WTC11 (cell line): Measurements from ENCODE around the gene OGG1. TPM values are rescaled to one million over a fixed set of nuclear protein-coding genes. Genes with fewer than 3 reads are reported as not detected.
A peak's percentile ranks its signal among the peaks of the same experiment; 100 is the strongest.

ENCODE experiments used
- ELF4 ChIP-seq: sonication (generic); formaldehyde crosslinking; IDR thresholded peaks from 2 replicates; pipeline ENCODE4 v1.8.1; 2022; ENCODE audit warnings: low read depth, mild to moderate bottlenecking, moderate library complexity, missing genetic modification reagents
- ESRRA ChIP-seq: sonication (generic); formaldehyde crosslinking; IDR thresholded peaks from 2 replicates; pipeline ENCODE4 v1.8.1; 2022; ENCODE audit warnings: mild to moderate bottlenecking, missing genetic modification reagents, borderline replicate concordance
- MYBL2 ChIP-seq: sonication (generic); formaldehyde crosslinking; IDR thresholded peaks from 2 replicates; pipeline ENCODE4 v1.8.1; 2023; ENCODE audit warnings: mild to moderate bottlenecking, moderate library complexity, missing genetic modification reagents
- RELA ChIP-seq: sonication (generic); formaldehyde crosslinking; IDR thresholded peaks from 2 replicates; pipeline ENCODE4 v1.8.1; 2022; ENCODE audit warnings: missing genetic modification reagents, mild to moderate bottlenecking, borderline replicate concordance
- SMAD3 ChIP-seq: sonication (generic); formaldehyde crosslinking; IDR thresholded peaks from 2 replicates; pipeline ENCODE4 v1.8.0; 2022; ENCODE audit warnings: missing genetic modification reagents, mild to moderate bottlenecking, borderline replicate concordance
- ZBTB21 ChIP-seq: sonication (generic); formaldehyde crosslinking; IDR thresholded peaks from 2 replicates; pipeline ENCODE4 v1.8.1; 2023; ENCODE audit warnings: mild to moderate bottlenecking, missing genetic modification reagents, borderline replicate concordance
- ZNF423 ChIP-seq: fragments of 250-450 bp; sonication (Bioruptor Pico); IDR thresholded peaks from 2 replicates; pipeline ENCODE4 v2.1.2; 2022; ENCODE audit warnings: mild to moderate bottlenecking, moderate library complexity
- total RNA-seq: library from RNA; stranded (reverse); gene quantifications from 3 replicates; pipeline ENCODE4 v1.2.3, GENCODE V29; 2021
- TF ChIP-seq, protein P1 (sequence below): sonication (generic); formaldehyde crosslinking; IDR thresholded peaks from 2 replicates; pipeline ENCODE4 v1.8.1; 2023; ENCODE audit warnings: mild to moderate bottlenecking, moderate library complexity, missing genetic modification reagents
- TF ChIP-seq, protein P2 (sequence below): sonication (generic); formaldehyde crosslinking; IDR thresholded peaks from 2 replicates; pipeline ENCODE4 v1.8.1; 2023; ENCODE audit warnings: mild to moderate bottlenecking, missing genetic modification reagents, moderate library complexity
- TF ChIP-seq, protein P3 (sequence below): fragments of 250-450 bp; sonication (Bioruptor Pico); IDR thresholded peaks from 2 replicates; pipeline ENCODE4 v1.8.0; 2021; ENCODE audit warnings: mild to moderate bottlenecking
- TF ChIP-seq, protein P4 (sequence below): sonication (generic); formaldehyde crosslinking; IDR thresholded peaks from 2 replicates; pipeline ENCODE4 v1.8.0; 2022; ENCODE audit warnings: mild to moderate bottlenecking, missing genetic modification reagents
- TF ChIP-seq, protein P5 (sequence below): fragments of 250-450 bp; sonication (Bioruptor Pico); IDR thresholded peaks from 2 replicates; pipeline ENCODE4 v1.9.0; 2021; ENCODE audit warnings: mild to moderate bottlenecking
- TF ChIP-seq, protein P6 (sequence below): fragments of 250-450 bp; sonication (Bioruptor Pico); IDR thresholded peaks from 2 replicates; pipeline ENCODE4 v1.9.0; 2021; ENCODE audit warnings: mild to moderate bottlenecking, borderline replicate concordance
- TF ChIP-seq, protein P7 (sequence below): sonication (generic); formaldehyde crosslinking; IDR thresholded peaks from 2 replicates; pipeline ENCODE4 v1.8.1; 2022; ENCODE audit warnings: low read depth, mild to moderate bottlenecking, moderate library complexity, missing genetic modification reagents, borderline replicate concordance
- TF ChIP-seq, protein P8 (sequence below): sonication (generic); formaldehyde crosslinking; conservative IDR thresholded peaks from 2 replicates; pipeline ENCODE4 v1.8.1; 2022; ENCODE audit warnings: mild to moderate bottlenecking, missing genetic modification reagents
- TF ChIP-seq, protein P9 (sequence below): sonication (generic); formaldehyde crosslinking; IDR thresholded peaks from 2 replicates; pipeline ENCODE4 v1.8.0; 2022; ENCODE audit warnings: missing genetic modification reagents
- TF ChIP-seq, protein P10 (sequence below): fragments of 250-450 bp; sonication (Bioruptor Pico); IDR thresholded peaks from 2 replicates; pipeline ENCODE4 v1.9.0; 2021; ENCODE audit warnings: mild to moderate bottlenecking

OGG1 gene
- total RNA-seq, 1 experiment from 2014 or later = 27.3 TPM

DNA sequence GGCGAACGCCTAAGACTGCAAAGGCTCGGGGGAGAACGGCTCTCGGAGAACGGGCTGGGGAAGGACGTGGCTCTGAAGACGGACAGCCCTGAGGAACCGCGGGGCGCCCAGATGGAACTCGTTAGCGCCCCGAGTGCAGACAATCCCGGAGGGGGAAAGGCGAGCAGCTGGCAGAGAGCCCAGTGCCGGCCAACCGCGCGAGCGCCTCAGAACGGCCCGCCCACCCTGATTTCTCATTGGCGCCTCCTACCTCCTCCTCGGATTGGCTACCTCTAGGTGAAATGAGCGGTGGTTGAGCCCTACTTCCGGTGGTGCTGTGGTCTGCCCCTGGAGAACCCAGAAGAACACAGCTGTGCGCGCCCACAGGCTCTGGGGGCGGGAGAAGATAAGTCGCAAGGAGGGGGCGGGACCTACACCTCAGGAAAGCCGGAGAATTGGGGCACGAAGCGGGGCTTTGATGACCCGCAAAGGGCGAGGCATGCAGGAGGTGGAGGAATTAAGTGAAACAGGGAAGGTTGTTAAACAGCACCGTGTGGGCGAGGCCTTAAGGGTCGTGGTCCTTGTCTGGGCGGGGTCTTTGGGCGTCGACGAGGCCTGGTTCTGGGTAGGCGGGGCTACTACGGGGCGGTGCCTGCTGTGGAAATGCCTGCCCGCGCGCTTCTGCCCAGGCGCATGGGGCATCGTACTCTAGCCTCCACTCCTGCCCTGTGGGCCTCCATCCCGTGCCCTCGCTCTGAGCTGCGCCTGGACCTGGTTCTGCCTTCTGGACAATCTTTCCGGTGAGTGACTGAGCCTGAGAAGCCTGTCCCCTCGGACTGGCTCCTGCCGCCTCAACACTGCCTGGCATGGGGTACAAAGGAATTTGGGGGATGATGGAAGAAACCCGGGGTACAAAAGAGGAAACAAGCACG, at the start of gene OGG1 (continued):
- TF ChIP-seq, protein P1, sequence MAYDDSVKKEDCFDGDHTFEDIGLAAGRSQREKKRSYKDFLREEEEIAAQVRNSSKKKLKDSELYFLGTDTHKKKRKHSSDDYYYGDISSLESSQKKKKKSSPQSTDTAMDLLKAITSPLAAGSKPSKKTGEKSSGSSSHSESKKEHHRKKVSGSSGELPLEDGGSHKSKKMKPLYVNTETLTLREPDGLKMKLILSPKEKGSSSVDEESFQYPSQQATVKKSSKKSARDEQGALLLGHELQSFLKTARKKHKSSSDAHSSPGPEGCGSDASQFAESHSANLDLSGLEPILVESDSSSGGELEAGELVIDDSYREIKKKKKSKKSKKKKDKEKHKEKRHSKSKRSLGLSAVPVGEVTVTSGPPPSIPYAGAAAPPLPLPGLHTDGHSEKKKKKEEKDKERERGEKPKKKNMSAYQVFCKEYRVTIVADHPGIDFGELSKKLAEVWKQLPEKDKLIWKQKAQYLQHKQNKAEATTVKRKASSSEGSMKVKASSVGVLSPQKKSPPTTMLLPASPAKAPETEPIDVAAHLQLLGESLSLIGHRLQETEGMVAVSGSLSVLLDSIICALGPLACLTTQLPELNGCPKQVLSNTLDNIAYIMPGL (CRISPR knock-in tag) = 0 out of 2 replicates have a peak, but pooled peaks have one; percentile 9
- TF ChIP-seq SMAD3 = peak; percentile 82; the same call in 1 of the 2 replicates
- TF ChIP-seq, protein P2, sequence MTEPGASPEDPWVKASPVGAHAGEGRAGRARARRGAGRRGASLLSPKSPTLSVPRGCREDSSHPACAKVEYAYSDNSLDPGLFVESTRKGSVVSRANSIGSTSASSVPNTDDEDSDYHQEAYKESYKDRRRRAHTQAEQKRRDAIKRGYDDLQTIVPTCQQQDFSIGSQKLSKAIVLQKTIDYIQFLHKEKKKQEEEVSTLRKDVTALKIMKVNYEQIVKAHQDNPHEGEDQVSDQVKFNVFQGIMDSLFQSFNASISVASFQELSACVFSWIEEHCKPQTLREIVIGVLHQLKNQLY (CRISPR knock-in tag) = no peak
- no peak for TF ChIP-seq ELF4
- TF ChIP-seq, protein P3, sequence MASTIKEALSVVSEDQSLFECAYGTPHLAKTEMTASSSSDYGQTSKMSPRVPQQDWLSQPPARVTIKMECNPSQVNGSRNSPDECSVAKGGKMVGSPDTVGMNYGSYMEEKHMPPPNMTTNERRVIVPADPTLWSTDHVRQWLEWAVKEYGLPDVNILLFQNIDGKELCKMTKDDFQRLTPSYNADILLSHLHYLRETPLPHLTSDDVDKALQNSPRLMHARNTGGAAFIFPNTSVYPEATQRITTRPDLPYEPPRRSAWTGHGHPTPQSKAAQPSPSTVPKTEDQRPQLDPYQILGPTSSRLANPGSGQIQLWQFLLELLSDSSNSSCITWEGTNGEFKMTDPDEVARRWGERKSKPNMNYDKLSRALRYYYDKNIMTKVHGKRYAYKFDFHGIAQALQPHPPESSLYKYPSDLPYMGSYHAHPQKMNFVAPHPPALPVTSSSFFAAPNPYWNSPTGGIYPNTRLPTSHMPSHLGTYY = no peak
- TF ChIP-seq ZNF423 (CRISPR knock-in tag) = no peak
- TF ChIP-seq, protein P4, sequence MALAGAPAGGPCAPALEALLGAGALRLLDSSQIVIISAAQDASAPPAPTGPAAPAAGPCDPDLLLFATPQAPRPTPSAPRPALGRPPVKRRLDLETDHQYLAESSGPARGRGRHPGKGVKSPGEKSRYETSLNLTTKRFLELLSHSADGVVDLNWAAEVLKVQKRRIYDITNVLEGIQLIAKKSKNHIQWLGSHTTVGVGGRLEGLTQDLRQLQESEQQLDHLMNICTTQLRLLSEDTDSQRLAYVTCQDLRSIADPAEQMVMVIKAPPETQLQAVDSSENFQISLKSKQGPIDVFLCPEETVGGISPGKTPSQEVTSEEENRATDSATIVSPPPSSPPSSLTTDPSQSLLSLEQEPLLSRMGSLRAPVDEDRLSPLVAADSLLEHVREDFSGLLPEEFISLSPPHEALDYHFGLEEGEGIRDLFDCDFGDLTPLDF (CRISPR knock-in tag) = no peak
- TF ChIP-seq, protein P5, sequence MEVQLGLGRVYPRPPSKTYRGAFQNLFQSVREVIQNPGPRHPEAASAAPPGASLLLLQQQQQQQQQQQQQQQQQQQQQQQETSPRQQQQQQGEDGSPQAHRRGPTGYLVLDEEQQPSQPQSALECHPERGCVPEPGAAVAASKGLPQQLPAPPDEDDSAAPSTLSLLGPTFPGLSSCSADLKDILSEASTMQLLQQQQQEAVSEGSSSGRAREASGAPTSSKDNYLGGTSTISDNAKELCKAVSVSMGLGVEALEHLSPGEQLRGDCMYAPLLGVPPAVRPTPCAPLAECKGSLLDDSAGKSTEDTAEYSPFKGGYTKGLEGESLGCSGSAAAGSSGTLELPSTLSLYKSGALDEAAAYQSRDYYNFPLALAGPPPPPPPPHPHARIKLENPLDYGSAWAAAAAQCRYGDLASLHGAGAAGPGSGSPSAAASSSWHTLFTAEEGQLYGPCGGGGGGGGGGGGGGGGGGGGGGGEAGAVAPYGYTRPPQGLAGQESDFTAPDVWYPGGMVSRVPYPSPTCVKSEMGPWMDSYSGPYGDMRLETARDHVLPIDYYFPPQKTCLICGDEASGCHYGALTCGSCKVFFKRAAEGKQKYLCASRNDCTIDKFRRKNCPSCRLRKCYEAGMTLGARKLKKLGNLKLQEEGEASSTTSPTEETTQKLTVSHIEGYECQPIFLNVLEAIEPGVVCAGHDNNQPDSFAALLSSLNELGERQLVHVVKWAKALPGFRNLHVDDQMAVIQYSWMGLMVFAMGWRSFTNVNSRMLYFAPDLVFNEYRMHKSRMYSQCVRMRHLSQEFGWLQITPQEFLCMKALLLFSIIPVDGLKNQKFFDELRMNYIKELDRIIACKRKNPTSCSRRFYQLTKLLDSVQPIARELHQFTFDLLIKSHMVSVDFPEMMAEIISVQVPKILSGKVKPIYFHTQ (CRISPR knock-in tag) = no peak
- no peak for TF ChIP-seq ZBTB21
- TF ChIP-seq, protein P6, sequence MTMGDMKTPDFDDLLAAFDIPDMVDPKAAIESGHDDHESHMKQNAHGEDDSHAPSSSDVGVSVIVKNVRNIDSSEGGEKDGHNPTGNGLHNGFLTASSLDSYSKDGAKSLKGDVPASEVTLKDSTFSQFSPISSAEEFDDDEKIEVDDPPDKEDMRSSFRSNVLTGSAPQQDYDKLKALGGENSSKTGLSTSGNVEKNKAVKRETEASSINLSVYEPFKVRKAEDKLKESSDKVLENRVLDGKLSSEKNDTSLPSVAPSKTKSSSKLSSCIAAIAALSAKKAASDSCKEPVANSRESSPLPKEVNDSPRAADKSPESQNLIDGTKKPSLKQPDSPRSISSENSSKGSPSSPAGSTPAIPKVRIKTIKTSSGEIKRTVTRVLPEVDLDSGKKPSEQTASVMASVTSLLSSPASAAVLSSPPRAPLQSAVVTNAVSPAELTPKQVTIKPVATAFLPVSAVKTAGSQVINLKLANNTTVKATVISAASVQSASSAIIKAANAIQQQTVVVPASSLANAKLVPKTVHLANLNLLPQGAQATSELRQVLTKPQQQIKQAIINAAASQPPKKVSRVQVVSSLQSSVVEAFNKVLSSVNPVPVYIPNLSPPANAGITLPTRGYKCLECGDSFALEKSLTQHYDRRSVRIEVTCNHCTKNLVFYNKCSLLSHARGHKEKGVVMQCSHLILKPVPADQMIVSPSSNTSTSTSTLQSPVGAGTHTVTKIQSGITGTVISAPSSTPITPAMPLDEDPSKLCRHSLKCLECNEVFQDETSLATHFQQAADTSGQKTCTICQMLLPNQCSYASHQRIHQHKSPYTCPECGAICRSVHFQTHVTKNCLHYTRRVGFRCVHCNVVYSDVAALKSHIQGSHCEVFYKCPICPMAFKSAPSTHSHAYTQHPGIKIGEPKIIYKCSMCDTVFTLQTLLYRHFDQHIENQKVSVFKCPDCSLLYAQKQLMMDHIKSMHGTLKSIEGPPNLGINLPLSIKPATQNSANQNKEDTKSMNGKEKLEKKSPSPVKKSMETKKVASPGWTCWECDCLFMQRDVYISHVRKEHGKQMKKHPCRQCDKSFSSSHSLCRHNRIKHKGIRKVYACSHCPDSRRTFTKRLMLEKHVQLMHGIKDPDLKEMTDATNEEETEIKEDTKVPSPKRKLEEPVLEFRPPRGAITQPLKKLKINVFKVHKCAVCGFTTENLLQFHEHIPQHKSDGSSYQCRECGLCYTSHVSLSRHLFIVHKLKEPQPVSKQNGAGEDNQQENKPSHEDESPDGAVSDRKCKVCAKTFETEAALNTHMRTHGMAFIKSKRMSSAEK (CRISPR knock-in tag) = no peak
- no peak for TF ChIP-seq ESRRA (CRISPR knock-in tag)
- TF ChIP-seq, protein P7, sequence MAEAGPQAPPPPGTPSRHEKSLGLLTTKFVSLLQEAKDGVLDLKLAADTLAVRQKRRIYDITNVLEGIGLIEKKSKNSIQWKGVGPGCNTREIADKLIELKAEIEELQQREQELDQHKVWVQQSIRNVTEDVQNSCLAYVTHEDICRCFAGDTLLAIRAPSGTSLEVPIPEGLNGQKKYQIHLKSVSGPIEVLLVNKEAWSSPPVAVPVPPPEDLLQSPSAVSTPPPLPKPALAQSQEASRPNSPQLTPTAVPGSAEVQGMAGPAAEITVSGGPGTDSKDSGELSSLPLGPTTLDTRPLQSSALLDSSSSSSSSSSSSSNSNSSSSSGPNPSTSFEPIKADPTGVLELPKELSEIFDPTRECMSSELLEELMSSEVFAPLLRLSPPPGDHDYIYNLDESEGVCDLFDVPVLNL = no peak
- TF ChIP-seq, protein P8, sequence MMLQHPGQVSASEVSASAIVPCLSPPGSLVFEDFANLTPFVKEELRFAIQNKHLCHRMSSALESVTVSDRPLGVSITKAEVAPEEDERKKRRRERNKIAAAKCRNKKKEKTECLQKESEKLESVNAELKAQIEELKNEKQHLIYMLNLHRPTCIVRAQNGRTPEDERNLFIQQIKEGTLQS (CRISPR knock-in tag) = no peak
- TF ChIP-seq, protein P9, sequence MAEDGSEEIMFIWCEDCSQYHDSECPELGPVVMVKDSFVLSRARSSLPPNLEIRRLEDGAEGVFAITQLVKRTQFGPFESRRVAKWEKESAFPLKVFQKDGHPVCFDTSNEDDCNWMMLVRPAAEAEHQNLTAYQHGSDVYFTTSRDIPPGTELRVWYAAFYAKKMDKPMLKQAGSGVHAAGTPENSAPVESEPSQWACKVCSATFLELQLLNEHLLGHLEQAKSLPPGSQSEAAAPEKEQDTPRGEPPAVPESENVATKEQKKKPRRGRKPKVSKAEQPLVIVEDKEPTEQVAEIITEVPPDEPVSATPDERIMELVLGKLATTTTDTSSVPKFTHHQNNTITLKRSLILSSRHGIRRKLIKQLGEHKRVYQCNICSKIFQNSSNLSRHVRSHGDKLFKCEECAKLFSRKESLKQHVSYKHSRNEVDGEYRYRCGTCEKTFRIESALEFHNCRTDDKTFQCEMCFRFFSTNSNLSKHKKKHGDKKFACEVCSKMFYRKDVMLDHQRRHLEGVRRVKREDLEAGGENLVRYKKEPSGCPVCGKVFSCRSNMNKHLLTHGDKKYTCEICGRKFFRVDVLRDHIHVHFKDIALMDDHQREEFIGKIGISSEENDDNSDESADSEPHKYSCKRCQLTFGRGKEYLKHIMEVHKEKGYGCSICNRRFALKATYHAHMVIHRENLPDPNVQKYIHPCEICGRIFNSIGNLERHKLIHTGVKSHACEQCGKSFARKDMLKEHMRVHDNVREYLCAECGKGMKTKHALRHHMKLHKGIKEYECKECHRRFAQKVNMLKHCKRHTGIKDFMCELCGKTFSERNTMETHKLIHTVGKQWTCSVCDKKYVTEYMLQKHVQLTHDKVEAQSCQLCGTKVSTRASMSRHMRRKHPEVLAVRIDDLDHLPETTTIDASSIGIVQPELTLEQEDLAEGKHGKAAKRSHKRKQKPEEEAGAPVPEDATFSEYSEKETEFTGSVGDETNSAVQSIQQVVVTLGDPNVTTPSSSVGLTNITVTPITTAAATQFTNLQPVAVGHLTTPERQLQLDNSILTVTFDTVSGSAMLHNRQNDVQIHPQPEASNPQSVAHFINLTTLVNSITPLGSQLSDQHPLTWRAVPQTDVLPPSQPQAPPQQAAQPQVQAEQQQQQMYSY = 0 out of 2 replicates have a peak, but pooled peaks have one; percentile 10
- TF ChIP-seq, protein P10, sequence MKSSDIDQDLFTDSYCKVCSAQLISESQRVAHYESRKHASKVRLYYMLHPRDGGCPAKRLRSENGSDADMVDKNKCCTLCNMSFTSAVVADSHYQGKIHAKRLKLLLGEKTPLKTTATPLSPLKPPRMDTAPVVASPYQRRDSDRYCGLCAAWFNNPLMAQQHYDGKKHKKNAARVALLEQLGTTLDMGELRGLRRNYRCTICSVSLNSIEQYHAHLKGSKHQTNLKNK (CRISPR knock-in tag) = no peak
- no peak for TF ChIP-seq RELA
- TF ChIP-seq MYBL2 = no peak
